GM12873 (cell line): ENCODE results near the gene MBNL1.

Source experiments
- CTCF ChIP-seq: IDR thresholded peaks from 2 replicates; pipeline ENCODE4 v1.5.1; 2012; ENCODE audit warnings: low read depth, mild to moderate bottlenecking, moderate library complexity, low read length, control low read depth; ENCODE audit not compliant: insufficient read depth; ENCODE audit errors: missing control alignments

MBNL1 gene

DNA sequence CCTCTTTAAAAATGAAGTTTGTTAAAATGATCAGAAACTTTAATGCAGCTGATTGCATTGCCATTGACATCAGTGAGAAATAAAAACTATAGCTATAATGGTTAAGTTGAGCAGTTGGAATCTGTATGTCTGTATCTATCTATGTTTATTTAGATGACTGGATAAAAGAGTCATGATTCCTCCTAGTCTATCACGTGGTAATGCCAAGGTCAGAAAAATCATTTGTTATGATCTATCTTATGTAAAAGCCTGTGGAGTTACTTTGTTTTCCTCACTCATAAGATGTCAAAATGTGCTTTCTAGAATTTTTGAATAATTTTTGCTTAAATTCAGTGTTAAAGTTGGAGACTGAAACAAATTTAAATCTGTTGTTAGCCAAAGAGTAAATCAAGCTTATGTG is 63.3 kb downstream of the MBNL1 start:
- no peak for TF ChIP-seq CTCF

- TF ChIP-seq CTCF: no peak
Observed at GRCh38 chr3:152333928-152334327, 65.2 kb downstream of the MBNL1 start.

DNA sequence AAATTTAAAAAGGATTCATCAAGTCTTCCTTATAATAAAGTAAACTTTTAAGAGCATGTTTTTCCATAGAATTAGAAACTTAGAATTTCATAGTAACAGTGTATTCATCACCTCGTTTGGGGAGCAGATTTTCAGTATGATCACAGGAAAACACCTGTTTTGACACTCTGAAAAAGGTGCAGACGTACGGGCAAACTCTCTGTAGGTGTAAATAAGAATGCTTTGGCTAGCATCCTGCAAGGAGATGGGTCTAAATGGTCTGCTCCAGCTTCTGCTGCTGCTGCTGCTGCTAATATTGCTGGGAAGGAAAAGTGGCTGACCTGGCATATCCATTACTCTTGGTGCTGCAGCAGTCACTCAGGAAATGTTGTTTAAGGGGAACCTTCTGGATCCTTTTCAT is 66.0 kb downstream of the MBNL1 start:
- TF ChIP-seq CTCF: no peak

DNA sequence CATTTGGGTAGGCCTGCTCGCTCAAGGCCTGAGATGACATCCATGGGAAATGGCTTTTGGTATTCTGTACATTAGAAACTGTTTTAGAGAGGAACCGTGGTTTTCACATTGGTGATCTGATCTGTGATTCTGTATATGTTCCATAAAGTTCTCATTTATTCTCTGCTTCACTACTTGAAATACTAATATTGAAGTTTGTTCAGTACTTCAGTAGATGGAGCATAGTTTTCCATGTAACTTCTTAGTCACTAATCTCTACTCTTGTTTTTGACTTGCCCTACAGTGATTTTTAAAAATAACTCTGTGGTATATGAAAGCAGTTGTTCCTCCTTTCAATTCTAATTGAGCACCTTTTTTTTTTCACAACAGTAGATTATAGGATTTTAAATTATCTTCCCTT is 66.5 kb downstream of the MBNL1 start:
- no peak for TF ChIP-seq CTCF

DNA sequence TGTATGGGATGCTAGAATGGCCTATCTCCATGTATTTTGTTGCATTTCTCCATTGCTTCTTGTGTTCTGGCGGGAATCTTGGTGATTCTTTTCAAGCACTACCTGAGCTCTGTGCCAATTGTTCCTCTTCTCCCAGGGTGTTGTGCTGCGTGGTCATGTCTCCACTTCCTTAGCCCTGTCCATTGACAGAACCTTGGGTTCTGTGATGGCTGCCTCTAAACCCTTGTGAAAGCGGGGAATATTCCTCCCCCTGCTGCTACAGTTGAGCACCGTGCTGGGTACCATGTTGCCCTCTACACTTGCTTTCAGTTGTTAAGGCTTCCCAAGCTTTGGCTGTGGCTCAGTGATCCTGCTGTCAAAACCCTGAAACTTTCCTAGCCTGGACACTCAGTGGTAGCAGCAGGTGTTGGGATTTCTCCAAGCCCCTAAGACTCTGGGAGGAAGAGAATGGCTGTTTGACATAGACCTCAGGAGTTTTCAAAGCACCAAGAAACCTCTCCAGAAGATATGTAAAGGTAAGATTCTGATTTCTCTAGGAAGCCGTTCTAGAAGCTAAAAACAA is 69.5 kb downstream of the MBNL1 start:
- no peak for TF ChIP-seq CTCF

GRCh38 chr3:152339881-152340505 is 71.3 kb downstream of the MBNL1 start:
- no peak for TF ChIP-seq CTCF

DNA sequence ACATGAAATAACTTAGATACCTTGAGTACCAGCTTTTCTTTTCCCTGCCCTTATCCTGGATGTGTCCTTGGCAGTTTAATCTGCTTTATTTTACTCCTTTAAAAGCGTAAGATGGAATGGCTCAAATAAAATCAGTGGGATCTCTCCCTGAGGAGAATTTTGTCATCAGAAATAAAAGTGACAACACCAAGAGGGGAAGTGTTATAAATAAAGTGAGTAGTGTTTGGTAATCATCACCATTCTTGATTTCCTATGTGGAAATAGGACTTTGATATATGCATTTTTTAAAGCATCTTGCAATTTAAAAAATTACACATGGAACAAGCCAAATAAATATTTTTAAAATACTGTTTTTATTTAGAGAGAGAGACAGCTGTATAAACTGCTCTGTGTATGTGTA is 76.5 kb downstream of the MBNL1 start:
- TF ChIP-seq CTCF: no peak
